GM12864 (cell line): Measurements from ENCODE around the gene AKR1C4.
"Not testable (repeated sequence)": the region's sequence is repeated elsewhere in the genome, so short reads cannot be mapped to it uniquely, and the experiment has no call there.

Experiments used
- DNase-seq: peaks from one replicate; pipeline ENCODE4 v3.0.0-alpha.2; 2011; ENCODE audit warnings: low read depth
- H3K4me3 ChIP-seq: 2 replicates; pipeline ENCODE4 v1.5.1; 2011; ENCODE audit warnings: mild to moderate bottlenecking, low read depth, low read length, control low read depth
- CTCF ChIP-seq: IDR thresholded peaks from 2 replicates; pipeline ENCODE4 v1.5.1; 2011; ENCODE audit warnings: low read depth, mild to moderate bottlenecking, moderate library complexity, low read length, control low read depth, inconsistent platforms; ENCODE audit errors: missing control alignments

Gene AKR1C4

GRCh38 chr10:5157501-5157900, 39.1 kb upstream of the AKR1C4 start:
- TF ChIP-seq CTCF, result no peak

GRCh38 chr10:5159126-5159525, 37.5 kb upstream of the AKR1C4 start:
- DNase-seq, result no peak
- no peak overlapping the region for H3K4me3 ChIP-seq
- no peak for TF ChIP-seq CTCF

More at GRCh38 chr10:5157501-5157900, 39.1 kb upstream of the AKR1C4 start:
- H3K4me3 ChIP-seq, result no peak overlapping the region
- DNase-seq, result no peak

- no peak for TF ChIP-seq CTCF
- DNase-seq, result no peak
- H3K4me3 ChIP-seq, result no peak overlapping the region
Measured at GRCh38 chr10:5163487-5163886, 33.1 kb upstream of the AKR1C4 start.

- no peak overlapping the region for H3K4me3 ChIP-seq
- DNase-seq, result no peak
- TF ChIP-seq CTCF, result no peak
Measured at GRCh38 chr10:5165738-5166137, 30.9 kb upstream of the AKR1C4 start.

- TF ChIP-seq CTCF, result no peak
- no peak for DNase-seq
- H3K4me3 ChIP-seq, result no peak overlapping the region
Measured at GRCh38 chr10:5168897-5169420, 27.7 kb upstream of the AKR1C4 start.

GRCh38 chr10:5175581-5175980, 21.1 kb upstream of the AKR1C4 start:
- H3K4me3 ChIP-seq, DNase-seq: not testable (repeated sequence)

GRCh38 chr10:5180503-5180902, 16.1 kb upstream of the AKR1C4 start:
- DNase-seq, H3K4me3 ChIP-seq: not testable (repeated sequence)

GRCh38 chr10:5183923-5184322, 12.7 kb upstream of the AKR1C4 start:
- TF ChIP-seq CTCF, result no peak
- DNase-seq, result no peak
- H3K4me3 ChIP-seq, result no peak overlapping the region
